Measurements from ENCODE around the gene ZNF423. TPM values are rescaled to one million over a fixed set of nuclear protein-coding genes. Genes with fewer than 3 reads are reported as not detected.

ZNF423 gene
- total and polyA plus RNA-seq, 9 of the 15 experiments (the other 6 are each of a cell fraction or from before 2014, with no cell fraction given), result not detected

- no TSS peak for BruUV-seq (replicated peaks)
- Histone ChIP-seq H3K9me1 (ENCODE audit: control insufficient read depth, insufficient read depth, low read length) (no peaks in the 10 kb centered on the region), H2AFZ (ENCODE audit: low read depth, low read length) (no peak overlapping the region), H3K4me1 (replicated peaks in 1 of 2; ENCODE audit: control insufficient read depth in 2 of 2, insufficient read depth in 2 of 2, low read length in 2 of 2) (no peaks in the 10 kb centered on the region), H3K4me2 (ENCODE audit: insufficient read depth, low read length) (no peak overlapping the region), H3K36me3 (ENCODE audit: control insufficient read depth, insufficient read depth, low read length) (no peaks in the 10 kb centered on the region), H3K4me3 (no peak overlapping the region), H3K27me3 (ENCODE audit: control insufficient read depth in 2 of 2, insufficient read depth in 2 of 2, low read length in 2 of 2) (peaks cover 0 to 9% of the 10 kb centered on the region in 2 experiments; a peak in 2 of 5 replicates), H4K20me1 (replicated peaks; ENCODE audit: control insufficient read depth, insufficient read depth, low read length) (no peaks in the 10 kb centered on the region), H3K79me2 (ENCODE audit: control insufficient read depth, insufficient read depth, low read length) (no peaks in the 10 kb centered on the region), H3K9ac (ENCODE audit: insufficient read depth in 1 of 2, low read depth in 2 of 2, low read length in 2 of 2) (no peak overlapping the region), H3K27ac (ENCODE audit: extremely low read depth, low read depth, low read length) (no peak overlapping the region), H3K9me3 (replicated peaks; ENCODE audit: control insufficient read depth, insufficient read depth, low read depth, low read length) (no peaks in the 10 kb centered on the region)
- 0% methylated on average over 2 of the region's 2 CpGs for WGBS (ENCODE audit: insufficient coverage, low coverage, missing lambda C conversion rate)
- no peak for TF ChIP-seq PHTF2 (CRISPR knock-in tag; IDR thresholded peaks at IDR 0.05)
- no peak for TF ChIP-seq CHCHD3 (CRISPR knock-in tag; IDR thresholded peaks at IDR 0.05)
- no peak for TF ChIP-seq BRF2 (IDR thresholded peaks at IDR 0.05; ENCODE audit: borderline replicate concordance, insufficient read depth, insufficient read length)
- no peak for TF ChIP-seq CEBPG (CRISPR knock-in tag; IDR thresholded peaks at IDR 0.05)
- 0 out of 4 replicates have a peak, but pooled peaks of 1 of the 2 experiments have one; percentile 27 for TF ChIP-seq CEBPG (tag; conservative IDR thresholded peaks at IDR 0.05 in 1 of 2, IDR thresholded peaks at IDR 0.05 in 1 of 2)
- no peak for TF ChIP-seq NELFE (IDR thresholded peaks at IDR 0.05; ENCODE audit: insufficient read depth, insufficient read length)
- TF ChIP-seq CEBPB (tag; IDR thresholded peaks at IDR 0.05), result 0 out of 2 replicates have a peak, but pooled peaks have one; percentile 43
- no peak for TF ChIP-seq CHD7 (IDR thresholded peaks at IDR 0.05; ENCODE audit: low read depth, low read length)
- in situ Hi-C loops (cut with MboI) (no loop called here), intact Hi-C loops (cut with micrococcal nuclease) (no loop called here)
- ATAC-seq, result no peak
- ChIA-PET CTCF (ENCODE audit: low intra/inter-chr PET ratio) (no interaction called here), POLR2A (no interaction called here)
- DNase-seq (ENCODE audit: extremely low read depth in 1 of 4, low spot score in 3 of 4), result no peak
- no peak for FAIRE-seq
Measured at GRCh38 chr16:49504023-49504364, 351.9 kb downstream of the ZNF423 start.
